HepG2 (cell line): ENCODE data around the gene DGKD. TPM values are rescaled to one million over a fixed set of nuclear protein-coding genes. Genes with fewer than 3 reads are reported as not detected.

Experiments used
- ARNTL ChIP-seq: sonication (generic); formaldehyde crosslinking; IDR thresholded peaks from 2 replicates; pipeline ENCODE4 v1.4.0; 2020; ENCODE audit warnings: mild to moderate bottlenecking, missing genetic modification reagents
- CBX1 ChIP-seq: IDR thresholded peaks from one replicate; pipeline ENCODE4 v1.6.1; 2016; ENCODE audit warnings: antibody characterized with exemption, low read depth
- ETS1 ChIP-seq: sonication (generic); formaldehyde crosslinking; IDR thresholded peaks from 2 replicates; pipeline ENCODE4 v1.4.0; 2020; ENCODE audit warnings: missing genetic modification reagents
- FOXO1 ChIP-seq: sonication (generic); formaldehyde crosslinking; IDR thresholded peaks from 2 replicates; pipeline ENCODE4 v1.4.0; 2020; ENCODE audit warnings: missing genetic modification reagents
- KLF11 ChIP-seq: IDR thresholded peaks from 2 replicates; pipeline ENCODE4 v1.6.1; 2016; ENCODE audit warnings: missing compliant biosample characterization
- POLR2A ChIP-seq, 2 experiments: IDR thresholded peaks; 2 replicates each; pipeline ENCODE4 v1.6.1; 2011; ENCODE audit warnings: low read depth in 2 of 2, low read length in 2 of 2, mild to moderate bottlenecking in 1 of 2, moderate library complexity in 1 of 2; ENCODE audit not compliant: insufficient read depth in 1 of 2
- PPARG ChIP-seq: conservative IDR thresholded peaks from 2 replicates; pipeline ENCODE4 v1.6.1; 2016; ENCODE audit warnings: missing biosample characterization, missing genetic modification reagents
- RAD21 ChIP-seq: fragments of 450-650 bp; formaldehyde crosslinking; IDR thresholded peaks from 2 replicates; pipeline ENCODE4 v1.5.0; 2020; ENCODE audit warnings: mild to moderate bottlenecking
- SNAPC4 ChIP-seq: sonication (generic); formaldehyde crosslinking; IDR thresholded peaks from 2 replicates; pipeline ENCODE4 v1.4.0; 2020; ENCODE audit warnings: mild to moderate bottlenecking, missing genetic modification reagents
- SRSF9 ChIP-seq: fragments of 200-400 bp; formaldehyde crosslinking; IDR thresholded peaks from 2 replicates; pipeline ENCODE4 v1.6.1; 2018; ENCODE audit warnings: borderline replicate concordance, mild to moderate bottlenecking, low read depth, low read length; ENCODE audit not compliant: insufficient read depth, poor library complexity, severe bottlenecking
- ZNF12 ChIP-seq: sonication (generic); formaldehyde crosslinking; IDR thresholded peaks from 2 replicates; pipeline ENCODE4 v1.5.0; 2020; ENCODE audit warnings: missing genetic modification reagents
- ZNF205 ChIP-seq: IDR thresholded peaks from 2 replicates; pipeline ENCODE4 v1.6.1; 2018; ENCODE audit warnings: missing biosample characterization, missing genetic modification reagents
- ZNF7 ChIP-seq: IDR thresholded peaks from 2 replicates; pipeline ENCODE4 v1.6.1; 2016; ENCODE audit warnings: missing biosample characterization, missing genetic modification reagents
- ZNF724P ChIP-seq: sonication (generic); formaldehyde crosslinking; IDR thresholded peaks from 2 replicates; pipeline ENCODE4 v1.8.0; 2022; ENCODE audit warnings: missing genetic modification reagents, borderline replicate concordance
- ZNF740 ChIP-seq: sonication (generic); formaldehyde crosslinking; IDR thresholded peaks from 2 replicates; pipeline ENCODE4 v1.4.0; 2020; ENCODE audit warnings: missing genetic modification reagents
- ZZZ3 ChIP-seq: sonication (generic); formaldehyde crosslinking; IDR thresholded peaks from 2 replicates; pipeline ENCODE4 v1.4.0; 2020; ENCODE audit warnings: missing genetic modification reagents, mild to moderate bottlenecking, borderline replicate concordance
- polyA plus RNA-seq, 8 experiments: library from polyadenylated mRNA; depleted of rRNA in 3 of 8; stranded (reverse) in 7 of 8; unstranded in 1 of 8; fragments of >200 nt; fragmentation: Illumina TruSeq in 4 of 8; extraction: Trizol in 4 of 8; gene quantifications; 2 replicates each; pipeline versions ENCODE4 v1.2.1 to v1.2.3, GENCODE V29; 2011 to 2016; ENCODE audit warnings: low read depth in 4 of 8, missing spikeins in 1 of 8, mixed read lengths in 1 of 8; ENCODE audit not compliant: insufficient read depth in 1 of 8
- total RNA-seq, 5 experiments: library from RNA; depleted of rRNA; stranded (reverse); fragments of >200 nt; fragmentation: Illumina TruSeq; extraction: Trizol; gene quantifications; 2 replicates each; pipeline ENCODE4 v1.2.3, GENCODE V29; 2016; ENCODE audit warnings: low read depth in 1 of 5
- TF ChIP-seq, protein P1 (sequence below): sonication (generic); formaldehyde crosslinking; IDR thresholded peaks from 2 replicates; pipeline ENCODE4 v1.8.0; 2022; ENCODE audit warnings: mild to moderate bottlenecking, missing genetic modification reagents, moderate library complexity
- TF ChIP-seq, protein P2 (sequence below): sonication (generic); formaldehyde crosslinking; conservative IDR thresholded peaks from 2 replicates; pipeline ENCODE4 v1.4.0; 2020; ENCODE audit warnings: missing genetic modification reagents
- TF ChIP-seq, protein P3 (sequence below): sonication (generic); formaldehyde crosslinking; IDR thresholded peaks from 2 replicates; pipeline ENCODE4 v1.8.0; 2022; ENCODE audit warnings: missing genetic modification reagents, mild to moderate bottlenecking, inconsistent platforms, borderline replicate concordance

The DGKD gene
- total and polyA plus RNA-seq, 2 of the 13 experiments (the other 11 are each of a cell fraction or from before 2014, with no cell fraction given), result 24.5 to 33.2 TPM

DNA sequence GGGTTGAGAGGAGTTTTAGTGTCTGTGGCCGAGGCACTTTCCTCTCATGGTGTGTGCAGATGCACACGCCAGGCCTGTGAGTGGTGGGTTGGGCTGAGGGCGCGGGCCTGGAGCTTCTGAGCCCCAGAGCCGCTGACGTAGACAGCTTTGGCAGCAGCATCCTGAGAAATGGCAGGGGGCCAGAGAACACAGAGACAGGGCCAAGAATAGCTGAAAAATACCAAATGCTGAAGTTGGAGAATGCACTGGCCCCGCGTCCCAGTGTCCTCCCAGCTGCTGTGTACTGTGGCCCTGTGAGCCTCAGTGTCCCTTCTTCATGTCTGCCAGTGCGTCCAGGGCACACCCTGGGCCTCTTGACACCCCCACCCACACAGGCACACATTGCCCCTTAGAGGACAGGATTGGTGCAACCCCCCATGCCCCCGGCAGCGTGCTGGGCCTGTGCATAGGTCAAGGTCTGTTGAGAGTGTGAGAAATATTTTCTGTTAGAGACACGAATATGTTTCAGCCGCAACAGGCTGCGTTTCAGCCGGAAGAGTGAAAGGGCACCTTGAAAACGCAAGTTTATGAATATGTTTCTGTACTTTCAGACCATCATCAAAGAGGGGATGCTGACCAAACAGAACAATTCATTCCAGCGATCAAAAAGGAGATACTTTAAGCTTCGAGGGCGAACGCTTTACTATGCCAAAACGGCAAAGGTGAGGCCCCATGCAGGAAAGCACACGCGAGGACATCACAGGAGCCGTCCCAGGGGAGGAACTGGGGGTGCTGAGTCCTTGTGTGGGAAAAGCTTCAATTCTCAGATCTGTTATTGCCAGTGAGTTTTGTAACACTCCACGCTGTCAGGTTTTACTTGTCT, 33.6 kb downstream of the DGKD start (continued):
- TF ChIP-seq, protein P1, sequence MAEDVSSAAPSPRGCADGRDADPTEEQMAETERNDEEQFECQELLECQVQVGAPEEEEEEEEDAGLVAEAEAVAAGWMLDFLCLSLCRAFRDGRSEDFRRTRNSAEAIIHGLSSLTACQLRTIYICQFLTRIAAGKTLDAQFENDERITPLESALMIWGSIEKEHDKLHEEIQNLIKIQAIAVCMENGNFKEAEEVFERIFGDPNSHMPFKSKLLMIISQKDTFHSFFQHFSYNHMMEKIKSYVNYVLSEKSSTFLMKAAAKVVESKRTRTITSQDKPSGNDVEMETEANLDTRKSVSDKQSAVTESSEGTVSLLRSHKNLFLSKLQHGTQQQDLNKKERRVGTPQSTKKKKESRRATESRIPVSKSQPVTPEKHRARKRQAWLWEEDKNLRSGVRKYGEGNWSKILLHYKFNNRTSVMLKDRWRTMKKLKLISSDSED (CRISPR knock-in tag), result no peak
- TF ChIP-seq SRSF9, result no peak
- peak; percentile 86; the same call in 1 of the 2 replicates for TF ChIP-seq ZNF724P
- peak; percentile 67 for TF ChIP-seq RAD21 (CRISPR knock-in tag)
- peak; percentile 93 for TF ChIP-seq ZNF740 (CRISPR knock-in tag)
- TF ChIP-seq FOXO1 (CRISPR knock-in tag), result peak; percentile 50
- peak; percentile 93 for TF ChIP-seq PPARG (CRISPR knock-in tag)
- TF ChIP-seq CBX1, result no peak
- TF ChIP-seq, protein P2, sequence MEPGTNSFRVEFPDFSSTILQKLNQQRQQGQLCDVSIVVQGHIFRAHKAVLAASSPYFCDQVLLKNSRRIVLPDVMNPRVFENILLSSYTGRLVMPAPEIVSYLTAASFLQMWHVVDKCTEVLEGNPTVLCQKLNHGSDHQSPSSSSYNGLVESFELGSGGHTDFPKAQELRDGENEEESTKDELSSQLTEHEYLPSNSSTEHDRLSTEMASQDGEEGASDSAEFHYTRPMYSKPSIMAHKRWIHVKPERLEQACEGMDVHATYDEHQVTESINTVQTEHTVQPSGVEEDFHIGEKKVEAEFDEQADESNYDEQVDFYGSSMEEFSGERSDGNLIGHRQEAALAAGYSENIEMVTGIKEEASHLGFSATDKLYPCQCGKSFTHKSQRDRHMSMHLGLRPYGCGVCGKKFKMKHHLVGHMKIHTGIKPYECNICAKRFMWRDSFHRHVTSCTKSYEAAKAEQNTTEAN (CRISPR knock-in tag), result peak; percentile 85
- no peak for TF ChIP-seq ZZZ3 (CRISPR knock-in tag)
- peak in 1 of 2 experiments; percentile 76; a peak in 2 of 4 replicates for TF ChIP-seq POLR2A (IDR thresholded peaks at IDR 0.05; ENCODE audit: insufficient read depth in 1 of 2, low read depth in 2 of 2, low read length in 2 of 2)
- TF ChIP-seq, protein P3, sequence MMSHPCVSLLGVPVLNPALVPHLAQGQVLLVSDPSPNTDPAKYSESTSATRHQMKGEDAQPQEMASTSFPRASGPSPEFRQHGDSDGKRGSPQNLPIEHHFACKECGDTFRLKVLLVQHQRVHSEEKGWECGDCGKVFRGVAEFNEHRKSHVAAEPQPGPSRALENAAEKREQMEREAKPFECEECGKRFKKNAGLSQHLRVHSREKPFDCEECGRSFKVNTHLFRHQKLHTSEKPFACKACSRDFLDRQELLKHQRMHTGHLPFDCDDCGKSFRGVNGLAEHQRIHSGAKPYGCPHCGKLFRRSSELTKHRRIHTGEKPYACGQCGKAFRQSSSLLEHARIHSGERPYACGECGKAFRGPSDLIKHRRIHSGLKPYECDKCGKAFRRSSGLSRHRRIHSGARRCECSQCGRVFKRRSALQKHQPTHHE (CRISPR knock-in tag), result no peak
- TF ChIP-seq KLF11, result no peak
- TF ChIP-seq ZNF12 (CRISPR knock-in tag), result no peak
- TF ChIP-seq ZNF205, result no peak; the same call in 1 of the 2 replicates
- peak; percentile 70 for TF ChIP-seq ARNTL (CRISPR knock-in tag)
- TF ChIP-seq SNAPC4, result no peak
- TF ChIP-seq ZNF7 (CRISPR knock-in tag), result no peak
- no peak for TF ChIP-seq ETS1 (CRISPR knock-in tag)
